ENCODE measurements around the gene VEGFA. TPM values are rescaled to one million over a fixed set of nuclear protein-coding genes. Genes with fewer than 3 reads are reported as not detected.

The VEGFA gene
- 10 to 100 TPM; 28.9 to 35.1 TPM for total RNA-seq

- peak within 1 kb of the TSS; percentile 82 for H3K27ac Mint-ChIP-seq
- peaks cover 20% of the 10 kb centered on the region for H3K4me1 Mint-ChIP-seq (ENCODE audit: low read depth)
- H3K27me3 Mint-ChIP-seq, result peaks cover 8% of the 10 kb centered on the region
- CTCF ChIA-PET, result interaction anchor here (0.6 to 4.5 kb wide), 30 partner anchors 10 to 466 kb away, joined by 3 to 172 read pairs (median 4); partner anchors contain the start of genes MRPS18A and RSPH9
- H3K9me3 Mint-ChIP-seq, result no peaks in the 10 kb centered on the region
- intact Hi-C loops (cut with micrococcal nuclease), result loop anchor here (1.0 to 10.0 kb wide), 8 partner anchors 44 to 478 kb away; partner anchors contain the start of genes GTPBP2, HSP90AB1, POLH and XPO5
- DNase-seq, result peak; percentile 92
- H3K36me3 Mint-ChIP-seq, result peaks cover 12% of the 10 kb centered on the region
- POLR2A ChIA-PET, result interaction anchor here (1.1 to 2.8 kb wide), 12 partner anchors 9 to 477 kb away, joined by 3 to 27 read pairs (median 5); partner anchors contain the start of genes GTPBP2 and HSP90AB1
- H3K4me3 Mint-ChIP-seq, result peak within 1 kb of the TSS; percentile 93
Observed at GRCh38 chr6:43769526-43770371, at the start of gene VEGFA. Gene VEGFA (plus strand): TSS chr6:43770211.

GRCh38 chr6:43720999-43721398 is 49.0 kb upstream of the VEGFA start:
- ChIA-PET CTCF (interaction anchor here (0.6 to 6.1 kb wide), 4 partner anchors 203 to 359 kb away, joined by 3 to 55 read pairs (median 10); no protein-coding TSS in a partner anchor), POLR2A (no interaction called here)
- Mint-ChIP-seq H3K27ac (no peak overlapping the region), H3K9me3 (no peaks in the 10 kb centered on the region), H3K4me3 (no peak overlapping the region), H3K4me1 (ENCODE audit: low read depth) (peaks cover 24% of the 10 kb centered on the region), H3K27me3 (peaks cover 3% of the 10 kb centered on the region), H3K36me3 (no peaks in the 10 kb centered on the region)
- no peak for DNase-seq
- intact Hi-C loops (cut with micrococcal nuclease), result no loop called here

DNA sequence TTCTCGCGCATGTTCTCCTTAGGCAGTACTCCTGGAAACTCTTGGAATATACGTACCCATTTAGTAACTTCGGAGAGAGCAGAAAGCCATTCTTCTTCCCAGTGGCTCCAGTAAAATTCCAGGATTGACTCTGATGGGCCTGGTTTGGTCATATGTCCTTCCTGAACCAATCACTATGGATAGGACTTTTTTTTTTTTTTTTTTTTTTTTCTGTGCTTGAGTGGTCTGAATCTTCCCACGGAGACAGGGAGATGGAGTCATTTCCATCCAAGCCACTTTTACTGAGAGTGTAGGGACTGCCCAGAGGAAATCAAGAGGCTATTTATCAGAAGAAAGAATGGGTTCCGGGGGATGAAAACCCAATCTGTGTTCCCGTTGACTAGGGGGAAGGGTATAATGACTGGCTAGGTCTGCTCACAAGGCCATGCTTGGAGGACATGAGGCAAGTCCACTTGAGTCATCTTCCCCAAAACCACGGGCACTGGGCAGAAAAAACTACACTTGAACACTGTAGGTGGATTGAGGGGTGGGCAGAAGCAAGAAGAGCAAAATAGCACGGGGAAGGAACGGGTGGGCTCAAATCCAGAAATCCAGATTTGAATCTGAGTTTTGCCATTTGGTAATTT is 47.0 kb upstream of the VEGFA start:
- POLR2A ChIA-PET, result no interaction called here
- H3K27me3 Mint-ChIP-seq, result no peaks in the 10 kb centered on the region
- intact Hi-C loops (cut with micrococcal nuclease), result no loop called here
- CTCF ChIA-PET, result interaction anchor here (1.1 to 6.1 kb wide), 8 partner anchors 29 to 357 kb away, joined by 3 to 55 read pairs (median 17); partner anchors contain the start of gene VEGFA
- H3K4me3 Mint-ChIP-seq, result no peak overlapping the region
- H3K4me1 Mint-ChIP-seq (ENCODE audit: low read depth), result peaks cover 24% of the 10 kb centered on the region
- no peaks in the 10 kb centered on the region for H3K36me3 Mint-ChIP-seq
- H3K9me3 Mint-ChIP-seq, result no peaks in the 10 kb centered on the region
- H3K27ac Mint-ChIP-seq, result no peak overlapping the region
- DNase-seq, result no peak

DNA sequence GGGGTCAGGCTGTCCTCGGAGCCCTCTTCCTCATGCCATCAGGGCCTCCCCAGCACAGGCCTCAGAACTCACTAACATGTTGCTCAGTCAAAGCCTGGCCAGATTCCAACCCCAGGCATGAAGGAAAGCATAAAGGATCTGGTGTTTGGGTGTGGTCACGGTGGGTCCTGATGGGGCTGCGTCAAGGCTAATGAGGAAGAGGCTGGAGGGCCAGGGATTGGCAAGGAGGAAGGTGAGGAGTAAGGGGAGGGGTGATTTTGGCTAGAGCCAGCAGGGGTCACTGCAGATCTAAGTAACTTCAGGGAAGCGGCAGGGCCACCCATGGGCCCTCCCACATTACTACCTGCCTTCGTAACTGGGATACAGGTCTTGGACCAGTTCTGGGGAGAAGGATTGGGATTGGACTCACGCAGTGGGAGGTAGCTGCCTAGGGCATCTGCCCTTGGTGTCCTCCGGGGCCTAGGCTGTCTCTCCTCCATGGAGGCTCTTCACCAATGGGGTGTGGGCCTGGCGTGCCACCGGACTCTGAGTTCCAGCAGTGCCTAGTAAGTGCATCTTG is 46.2 kb upstream of the VEGFA start:
- no peaks in the 10 kb centered on the region for H3K27me3 Mint-ChIP-seq
- no peak overlapping the region for H3K27ac Mint-ChIP-seq
- H3K9me3 Mint-ChIP-seq, result no peaks in the 10 kb centered on the region
- H3K4me3 Mint-ChIP-seq, result no peak overlapping the region
- ChIA-PET CTCF (interaction anchor here (0.8 to 6.1 kb wide), 19 partner anchors 9 to 356 kb away, joined by 3 to 55 read pairs (median 4); partner anchors contain the start of gene VEGFA), POLR2A (interaction anchor here (1.0 to 2.1 kb wide), 3 partner anchors 46 to 51 kb away, joined by 4 to 17 read pairs (median 4); partner anchors contain the start of gene VEGFA)
- intact Hi-C loops (cut with micrococcal nuclease), result loop anchor here (1.0 to 2.0 kb wide), 3 partner anchors 57 to 355 kb away; no protein-coding TSS in a partner anchor
- no peaks in the 10 kb centered on the region for H3K36me3 Mint-ChIP-seq
- H3K4me1 Mint-ChIP-seq (ENCODE audit: low read depth), result peaks cover 24% of the 10 kb centered on the region
- peak; percentile 86 for DNase-seq

GRCh38 chr6:43724354-43724753 is 45.7 kb upstream of the VEGFA start:
- DNase-seq, result no peak
- intact Hi-C loops (cut with micrococcal nuclease), result loop anchor here (1.0 to 2.0 kb wide), 3 partner anchors 58 to 355 kb away; no protein-coding TSS in a partner anchor
- CTCF ChIA-PET, result interaction anchor here (0.8 to 6.1 kb wide), 20 partner anchors 10 to 532 kb away, joined by 3 to 55 read pairs (median 4); partner anchors contain the start of gene VEGFA
- H3K27me3 Mint-ChIP-seq, result no peaks in the 10 kb centered on the region
- H3K36me3 Mint-ChIP-seq, result no peaks in the 10 kb centered on the region
- peak overlapping the region; percentile 62 for H3K27ac Mint-ChIP-seq
- H3K4me1 Mint-ChIP-seq (ENCODE audit: low read depth), result peaks cover 24% of the 10 kb centered on the region
- no peaks in the 10 kb centered on the region for H3K9me3 Mint-ChIP-seq
- POLR2A ChIA-PET, result interaction anchor here (1.0 to 2.1 kb wide), 4 partner anchors 37 to 50 kb away, joined by 3 to 17 read pairs (median 4); partner anchors contain the start of genes MRPS18A and VEGFA
- H3K4me3 Mint-ChIP-seq, result peak overlapping the region; percentile 21

DNA sequence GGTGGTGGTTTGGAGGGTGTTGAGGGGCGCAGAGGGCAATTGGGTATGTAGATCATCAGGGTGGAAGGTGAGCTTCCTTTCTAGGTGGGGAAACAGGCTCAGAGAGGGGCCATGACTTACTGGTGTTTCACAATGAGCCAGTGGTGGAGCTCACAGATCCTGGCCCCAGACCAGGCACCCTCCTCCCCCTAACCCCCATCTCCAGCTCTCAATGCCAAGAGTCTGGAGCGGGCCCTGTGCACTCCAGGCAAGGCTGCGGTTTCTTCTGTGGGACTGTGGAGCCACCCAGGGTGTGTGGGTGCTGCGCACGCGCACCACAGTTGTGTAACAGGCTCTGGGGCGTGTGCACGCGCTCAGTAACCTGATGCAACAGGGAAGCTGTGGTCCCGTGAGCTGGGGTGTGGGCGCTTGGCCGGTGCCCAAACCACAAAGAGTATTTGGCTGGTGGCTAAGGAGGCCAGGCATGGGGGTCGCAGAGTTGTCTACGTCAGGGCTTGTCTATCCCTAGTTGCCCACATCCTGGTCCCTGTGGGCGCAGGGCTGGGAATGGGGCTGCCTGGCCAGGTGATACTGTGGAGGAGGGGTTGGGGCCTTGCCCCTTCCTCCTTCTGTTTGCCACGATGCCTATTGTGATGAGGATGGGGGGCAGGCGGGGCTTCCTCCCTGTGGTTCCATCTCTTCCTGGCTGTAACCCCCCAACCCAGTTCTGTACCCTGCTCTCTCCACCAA is 44.9 kb upstream of the VEGFA start:
- H3K27me3 Mint-ChIP-seq, result no peaks in the 10 kb centered on the region
- DNase-seq, result peak; percentile 90
- H3K4me1 Mint-ChIP-seq (ENCODE audit: low read depth), result peaks cover 24% of the 10 kb centered on the region
- H3K27ac Mint-ChIP-seq, result peak overlapping the region; percentile 62
- peak overlapping the region; percentile 21 for H3K4me3 Mint-ChIP-seq
- ChIA-PET CTCF (interaction anchor here (0.9 to 6.1 kb wide), 20 partner anchors 9 to 531 kb away, joined by 3 to 55 read pairs (median 4); partner anchors contain the start of genes MRPS18A and VEGFA), POLR2A (interaction anchor here (0.9 to 2.1 kb wide), 5 partner anchors 16 to 50 kb away, joined by 3 to 17 read pairs (median 4); partner anchors contain the start of genes MRPS18A and VEGFA)
- H3K36me3 Mint-ChIP-seq, result no peaks in the 10 kb centered on the region
- H3K9me3 Mint-ChIP-seq, result peaks cover 2% of the 10 kb centered on the region
- intact Hi-C loops (cut with micrococcal nuclease), result loop anchor here (1.0 to 2.0 kb wide), 4 partner anchors 45 to 354 kb away; partner anchors contain the start of gene VEGFA

DNA sequence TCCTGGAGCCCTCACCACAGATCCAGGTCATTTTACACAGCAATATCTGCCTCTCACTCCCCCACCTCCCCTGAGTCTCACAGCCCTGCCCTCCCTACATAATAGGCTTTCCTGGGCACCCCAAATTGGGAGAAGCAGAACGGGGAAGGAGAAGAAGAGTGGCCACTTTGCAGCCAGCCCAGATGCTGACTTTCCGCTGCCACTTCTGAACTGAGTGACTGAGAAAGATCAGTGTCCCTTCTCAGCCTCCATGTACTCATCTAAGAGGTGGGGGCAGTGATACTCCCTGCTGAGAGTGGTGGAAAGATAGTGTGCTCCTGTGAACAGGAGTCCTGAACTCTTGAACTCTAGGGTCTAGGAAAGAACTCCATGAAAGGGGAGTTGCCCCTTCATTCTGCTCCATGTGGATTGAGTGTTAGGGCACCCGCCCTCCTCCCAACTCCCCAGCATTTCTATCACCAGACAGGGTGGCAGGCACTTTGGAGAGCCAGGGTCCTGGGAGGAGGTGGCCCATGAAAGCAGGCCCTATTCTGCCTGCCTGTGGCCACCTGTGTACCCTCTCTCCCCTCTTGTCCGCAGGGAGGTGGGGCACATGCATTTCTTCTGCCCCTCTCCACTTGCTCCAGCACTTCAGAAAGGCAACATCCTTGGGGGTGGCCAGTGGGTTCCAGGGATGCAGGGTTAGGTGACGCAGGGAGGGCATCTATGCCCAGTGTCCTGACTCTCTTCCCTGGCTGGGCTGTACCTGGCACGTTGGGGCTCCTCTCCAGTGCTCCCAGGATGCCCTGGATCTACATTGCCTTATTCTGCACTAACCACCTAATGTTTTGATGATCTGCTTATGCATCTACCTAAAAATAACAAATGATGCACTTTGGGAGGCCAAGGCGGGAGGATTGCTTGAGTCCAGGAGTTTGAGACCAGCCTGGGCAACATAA is 44.1 kb upstream of the VEGFA start:
- no peak for DNase-seq
- ChIA-PET CTCF (interaction anchor here (0.9 to 6.1 kb wide), 9 partner anchors 34 to 354 kb away, joined by 3 to 55 read pairs (median 17); partner anchors contain the start of genes MRPS18A and VEGFA), POLR2A (interaction anchor here (0.9 to 2.1 kb wide), 3 partner anchors 17 to 44 kb away, joined by 3 to 17 read pairs (median 3); partner anchors contain the start of genes MRPS18A and VEGFA)
- peaks cover 7% of the 10 kb centered on the region for H3K9me3 Mint-ChIP-seq
- peak overlapping the region; percentile 62 for H3K27ac Mint-ChIP-seq
- no peak overlapping the region for H3K4me3 Mint-ChIP-seq
- H3K27me3 Mint-ChIP-seq, result no peaks in the 10 kb centered on the region
- H3K4me1 Mint-ChIP-seq (ENCODE audit: low read depth), result peaks cover 24% of the 10 kb centered on the region
- H3K36me3 Mint-ChIP-seq, result no peaks in the 10 kb centered on the region
- intact Hi-C loops (cut with micrococcal nuclease), result loop anchor here (1.0 to 2.0 kb wide), 2 partner anchors 44 to 59 kb away; partner anchors contain the start of gene VEGFA

- H3K4me1 Mint-ChIP-seq (ENCODE audit: low read depth), result peaks cover 24% of the 10 kb centered on the region
- intact Hi-C loops (cut with micrococcal nuclease), result no loop called here
- H3K4me3 Mint-ChIP-seq, result no peak overlapping the region
- H3K36me3 Mint-ChIP-seq, result peaks cover 2% of the 10 kb centered on the region
- ChIA-PET CTCF (interaction anchor here (1.1 kb wide), 1 partner anchor 347 kb away, joined by 5 read pairs; no protein-coding TSS in a partner anchor), POLR2A (no interaction called here)
- H3K27me3 Mint-ChIP-seq, result no peaks in the 10 kb centered on the region
- peaks cover 19% of the 10 kb centered on the region for H3K9me3 Mint-ChIP-seq
- DNase-seq, result no peak
- no peak overlapping the region for H3K27ac Mint-ChIP-seq
Observed at GRCh38 chr6:43727634-43728033, 42.4 kb upstream of the VEGFA start.

DNA sequence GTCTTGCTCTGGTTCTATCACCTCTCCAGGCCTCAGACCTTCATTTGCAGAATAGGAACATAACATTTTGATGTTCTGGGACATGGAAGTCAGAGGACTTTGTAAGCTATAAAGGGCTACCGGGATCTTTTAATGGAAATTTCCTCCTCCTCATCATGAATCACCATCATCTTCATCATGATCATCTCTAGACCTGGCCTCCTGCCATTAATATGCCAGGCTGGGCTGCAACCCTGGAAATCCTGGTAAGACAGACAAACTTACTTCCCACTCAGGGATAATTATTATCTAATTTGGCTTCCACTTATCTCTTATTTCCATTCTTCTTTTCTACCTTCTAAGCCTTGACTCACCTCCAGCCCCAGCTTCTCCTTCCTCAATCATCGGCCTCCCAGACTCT is 41.4 kb upstream of the VEGFA start:
- Mint-ChIP-seq H3K27ac (no peak overlapping the region), H3K4me3 (no peak overlapping the region), H3K9me3 (peaks cover 19% of the 10 kb centered on the region), H3K36me3 (peaks cover 2% of the 10 kb centered on the region), H3K4me1 (ENCODE audit: low read depth) (peaks cover 25% of the 10 kb centered on the region), H3K27me3 (no peaks in the 10 kb centered on the region)
- intact Hi-C loops (cut with micrococcal nuclease), result no loop called here
- CTCF ChIA-PET, result interaction anchor here (0.7 to 1.1 kb wide), 2 partner anchors 346 to 350 kb away, joined by 4 to 5 read pairs; no protein-coding TSS in a partner anchor
- POLR2A ChIA-PET, result no interaction called here
- DNase-seq, result no peak

- POLR2A ChIA-PET, result no interaction called here
- intact Hi-C loops (cut with micrococcal nuclease), result no loop called here
- Mint-ChIP-seq H3K27me3 (no peaks in the 10 kb centered on the region), H3K4me1 (ENCODE audit: low read depth) (peaks cover 24% of the 10 kb centered on the region), H3K36me3 (peaks cover 2% of the 10 kb centered on the region), H3K27ac (no peak overlapping the region), H3K4me3 (no peak overlapping the region), H3K9me3 (peaks cover 19% of the 10 kb centered on the region)
- CTCF ChIA-PET, result no interaction called here
- DNase-seq, result no peak
Observed at GRCh38 chr6:43729537-43729936, 40.5 kb upstream of the VEGFA start.

Measured in activated CD4-positive, alpha-beta memory T cell treated with anti-CD3 and anti-CD28 coated beads for 36 hours (primary cell).